DOHH2 (cell line): ENCODE results near the gene PDE4C.
"Not testable (repeated sequence)": the region's sequence is repeated elsewhere in the genome, so short reads cannot be mapped to it uniquely, and the experiment has no call there.

Source experiments
- H3F3A ChIP-seq: fragments of 200-600 bp; sonication (generic), shearing (Covaris generic); 2 replicates; pipeline ENCODE4 v1.6.0; 2016; ENCODE audit warnings: antibody characterized with exemption, mild to moderate bottlenecking; ENCODE audit not compliant: control insufficient read depth, insufficient read depth
- H3K27ac ChIP-seq: fragments of 200-600 bp; sonication (generic); 2 replicates; pipeline ENCODE4 v1.5.1; 2014; ENCODE audit warnings: low read depth, mild to moderate bottlenecking, low read length, moderate library complexity
- H3K27me3 ChIP-seq: fragments of 200-600 bp; sonication (generic); 2 replicates; pipeline ENCODE4 v1.6.1; 2014; ENCODE audit warnings: mild to moderate bottlenecking, low read length, mixed read lengths; ENCODE audit not compliant: control insufficient read depth
- H3K36me3 ChIP-seq: fragments of 200-600 bp; sonication (generic); 2 replicates; pipeline ENCODE4 v1.6.1; 2014; ENCODE audit warnings: mild to moderate bottlenecking, low read length, moderate library complexity, mixed read lengths; ENCODE audit not compliant: control insufficient read depth
- H3K4me1 ChIP-seq: fragments of 200-600 bp; sonication (generic); 2 replicates; pipeline ENCODE4 v1.6.1; 2014; ENCODE audit warnings: mild to moderate bottlenecking, low read length, mixed read lengths; ENCODE audit not compliant: control insufficient read depth
- H3K4me2 ChIP-seq: fragments of 200-600 bp; sonication (generic); 2 replicates; pipeline ENCODE4 v1.6.0; 2014; ENCODE audit warnings: mild to moderate bottlenecking, low read length, moderate library complexity
- H3K4me3 ChIP-seq: fragments of 200-600 bp; sonication (generic); 2 replicates; pipeline ENCODE4 v1.5.1; 2014; ENCODE audit warnings: mild to moderate bottlenecking, low read length, mixed read lengths
- H3K79me2 ChIP-seq: fragments of 200-600 bp; sonication (generic); 2 replicates; pipeline ENCODE4 v1.6.1; 2014; ENCODE audit warnings: mild to moderate bottlenecking, low read length, mixed read lengths; ENCODE audit not compliant: control insufficient read depth
- H3K9me2 ChIP-seq: fragments of 200-600 bp; sonication (generic); replicated peaks from 2 replicates; pipeline ENCODE4 v1.6.1; 2014; ENCODE audit warnings: mild to moderate bottlenecking, low read length, mixed read lengths; ENCODE audit not compliant: control insufficient read depth
- H3K9me3 ChIP-seq: fragments of 200-600 bp; sonication (generic); 2 replicates; pipeline ENCODE4 v1.6.1; 2014; ENCODE audit warnings: antibody characterized with exemption, low read length, mixed read lengths; ENCODE audit not compliant: control insufficient read depth, insufficient read depth
- H4K20me1 ChIP-seq: fragments of 200-600 bp; sonication (generic); 2 replicates; pipeline ENCODE4 v1.6.0; 2014; ENCODE audit warnings: low read depth, mild to moderate bottlenecking, antibody characterized with exemption, low read length, moderate library complexity; ENCODE audit not compliant: control insufficient read depth, insufficient read depth
- EZH2phosphoT487 ChIP-seq: fragments of 200-600 bp; sonication (generic); IDR thresholded peaks from 2 replicates; pipeline ENCODE4 v1.6.1; 2017; ENCODE audit warnings: borderline replicate concordance, mild to moderate bottlenecking, antibody characterized with exemption, low read length, moderate library complexity, mixed read lengths
- TF ChIP-seq, protein P1 (sequence below): fragments of 200-600 bp; sonication (generic); IDR thresholded peaks from one replicate; pipeline ENCODE4 v1.5.1; 2014; ENCODE audit warnings: antibody characterized with exemption, mild to moderate bottlenecking, low read depth, low read length; ENCODE audit not compliant: poor library complexity, severe bottlenecking

PDE4C gene

DNA sequence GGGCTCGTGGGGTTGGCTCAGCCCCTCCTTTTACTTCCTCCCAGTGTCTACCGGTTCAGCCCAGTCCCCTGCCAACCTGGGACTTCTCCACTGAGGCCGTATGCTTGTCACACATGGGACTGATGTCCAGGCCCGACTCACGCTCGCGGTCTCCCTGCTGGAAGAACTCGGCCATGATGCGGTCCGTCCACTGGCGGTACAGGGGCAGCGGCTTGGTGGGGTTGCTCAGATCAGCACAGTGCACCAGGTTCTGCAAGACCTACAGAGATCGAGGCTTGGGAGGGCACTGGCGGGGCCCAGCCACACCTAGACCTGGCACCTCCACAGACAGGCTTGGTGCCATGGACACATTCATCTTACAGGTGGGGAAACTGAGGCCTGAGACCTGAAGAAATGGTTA lies 14.6 kb downstream of the PDE4C start:
- Histone ChIP-seq H3K9me3 (no peaks in the 10 kb centered on the region), H3F3A (peaks cover 6% of the 10 kb centered on the region), H3K27ac (no peak overlapping the region), H3K4me1 (peaks cover 4% of the 10 kb centered on the region), H3K4me3 (no peak overlapping the region), H3K36me3 (no peaks in the 10 kb centered on the region), H3K4me2 (no peak overlapping the region), H4K20me1 (no peaks in the 10 kb centered on the region), H3K79me2 (no peaks in the 10 kb centered on the region), H3K9me2 (no peaks in the 10 kb centered on the region), H3K27me3 (peaks cover 21% of the 10 kb centered on the region)
- TF ChIP-seq, protein P1, sequence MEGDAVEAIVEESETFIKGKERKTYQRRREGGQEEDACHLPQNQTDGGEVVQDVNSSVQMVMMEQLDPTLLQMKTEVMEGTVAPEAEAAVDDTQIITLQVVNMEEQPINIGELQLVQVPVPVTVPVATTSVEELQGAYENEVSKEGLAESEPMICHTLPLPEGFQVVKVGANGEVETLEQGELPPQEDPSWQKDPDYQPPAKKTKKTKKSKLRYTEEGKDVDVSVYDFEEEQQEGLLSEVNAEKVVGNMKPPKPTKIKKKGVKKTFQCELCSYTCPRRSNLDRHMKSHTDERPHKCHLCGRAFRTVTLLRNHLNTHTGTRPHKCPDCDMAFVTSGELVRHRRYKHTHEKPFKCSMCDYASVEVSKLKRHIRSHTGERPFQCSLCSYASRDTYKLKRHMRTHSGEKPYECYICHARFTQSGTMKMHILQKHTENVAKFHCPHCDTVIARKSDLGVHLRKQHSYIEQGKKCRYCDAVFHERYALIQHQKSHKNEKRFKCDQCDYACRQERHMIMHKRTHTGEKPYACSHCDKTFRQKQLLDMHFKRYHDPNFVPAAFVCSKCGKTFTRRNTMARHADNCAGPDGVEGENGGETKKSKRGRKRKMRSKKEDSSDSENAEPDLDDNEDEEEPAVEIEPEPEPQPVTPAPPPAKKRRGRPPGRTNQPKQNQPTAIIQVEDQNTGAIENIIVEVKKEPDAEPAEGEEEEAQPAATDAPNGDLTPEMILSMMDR, result no peak
- no peak for TF ChIP-seq EZH2phosphoT487

DNA sequence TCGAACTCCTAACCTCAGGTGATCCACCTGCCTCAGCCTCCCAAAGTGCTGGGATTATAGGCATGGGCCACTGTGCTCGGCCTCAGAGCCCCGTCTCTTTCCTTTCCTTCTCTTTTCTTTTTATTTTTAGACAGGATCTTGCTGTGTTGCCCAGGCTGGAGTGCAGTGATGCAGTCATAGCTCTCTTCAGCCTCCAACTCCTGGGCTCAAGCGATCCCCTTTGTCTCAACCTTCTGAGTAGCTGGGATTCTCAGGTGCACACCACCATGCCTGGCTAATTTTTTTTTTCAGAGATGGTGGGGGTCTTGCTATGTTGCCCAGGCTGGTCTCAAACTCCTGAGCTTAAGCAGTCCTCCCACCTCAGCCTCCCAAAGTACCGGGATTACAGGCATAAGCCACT lies 16.3 kb downstream of the PDE4C start:
- not testable (repeated sequence) for H3K4me2 ChIP-seq, H3F3A ChIP-seq, H3K4me3 ChIP-seq, H3K9me3 ChIP-seq, H3K9me2 ChIP-seq, H3K36me3 ChIP-seq, H3K27ac ChIP-seq, H4K20me1 ChIP-seq
- peaks cover 18% of the 10 kb centered on the region for H3K27me3 ChIP-seq
- peaks cover 10% of the 10 kb centered on the region for H3K79me2 ChIP-seq
- peaks cover 17% of the 10 kb centered on the region for H3K4me1 ChIP-seq

DNA sequence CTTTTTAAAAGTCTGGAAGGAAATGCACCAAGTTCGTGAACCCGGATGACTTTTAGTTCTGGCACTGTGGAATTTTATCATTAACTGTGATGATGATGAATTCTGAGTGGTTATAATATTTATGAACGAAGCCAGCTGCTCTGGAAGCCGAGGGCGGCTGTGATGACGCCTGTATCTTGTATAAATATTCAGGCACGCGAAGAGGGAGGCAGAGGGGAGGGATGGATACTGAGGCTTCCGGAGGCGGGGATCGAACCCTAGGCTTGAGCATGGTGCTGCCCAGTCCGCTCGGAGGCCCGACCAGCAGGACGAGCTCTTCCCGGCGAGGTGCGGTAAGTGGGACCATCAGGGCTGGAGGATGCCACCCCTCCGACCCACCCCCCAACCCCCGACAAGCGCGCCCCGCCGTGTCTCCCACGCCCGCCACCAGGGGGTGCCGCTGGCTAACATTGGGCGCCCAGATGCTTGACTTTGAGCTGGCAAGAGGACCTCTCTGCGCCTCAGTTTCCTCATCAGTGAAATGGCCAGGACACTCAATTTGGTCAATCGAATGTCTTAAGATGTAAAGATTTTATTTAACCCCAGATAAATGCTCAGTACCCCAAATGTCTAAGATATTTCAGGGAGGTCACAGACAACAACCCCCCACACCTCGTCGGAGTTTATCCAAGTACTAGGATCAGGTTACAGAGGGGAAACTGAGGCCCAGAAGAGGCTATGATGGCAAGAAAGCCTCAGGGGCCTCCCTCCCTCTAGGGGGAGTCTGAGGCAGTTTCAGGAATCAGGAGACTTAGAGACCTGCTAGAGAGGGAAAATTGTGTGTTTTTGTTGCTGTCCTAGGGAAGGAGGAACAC lies 17.9 kb downstream of the PDE4C start:
- H3K79me2 ChIP-seq, result peaks cover 14% of the 10 kb centered on the region
- H4K20me1 ChIP-seq, result no peaks in the 10 kb centered on the region
- H3K27ac ChIP-seq, result no peak overlapping the region
- H3K36me3 ChIP-seq, result peaks cover 4% of the 10 kb centered on the region
- peaks cover 11% of the 10 kb centered on the region for H3F3A ChIP-seq
- H3K27me3 ChIP-seq, result peaks cover 13% of the 10 kb centered on the region
- H3K4me1 ChIP-seq, result peaks cover 17% of the 10 kb centered on the region
- no peak overlapping the region for H3K4me3 ChIP-seq
- no peak for TF ChIP-seq EZH2phosphoT487
- TF ChIP-seq, protein P1, result peak; percentile 72
- peak overlapping the region; percentile 20; the same call in 1 of the 2 replicates for H3K4me2 ChIP-seq
- H3K9me3 ChIP-seq, result no peaks in the 10 kb centered on the region
- H3K9me2 ChIP-seq, result no peaks in the 10 kb centered on the region

DNA sequence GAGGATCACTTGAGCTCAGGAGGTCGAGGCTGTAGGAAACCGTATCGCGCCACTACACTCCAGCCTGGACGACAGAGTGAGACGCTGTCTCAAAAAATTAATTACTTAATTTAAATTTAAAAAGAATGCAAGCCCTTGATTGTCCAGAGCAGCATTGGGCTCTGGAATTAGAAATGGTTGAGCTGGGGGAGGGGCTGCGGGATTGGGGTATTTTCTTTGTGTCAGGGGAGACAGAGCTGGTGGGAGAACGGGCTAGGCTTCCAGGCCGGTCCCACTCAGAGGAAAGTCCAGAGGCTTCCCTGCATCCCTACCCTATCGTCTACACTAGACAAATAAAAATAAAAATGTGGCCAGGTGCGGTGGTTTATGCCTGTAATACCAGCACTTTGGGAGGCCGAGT lies 20.2 kb downstream of the PDE4C start:
- no peaks in the 10 kb centered on the region for H3K9me3 ChIP-seq
- peaks cover 33% of the 10 kb centered on the region for H3K4me1 ChIP-seq
- peaks cover 15% of the 10 kb centered on the region for H3F3A ChIP-seq
- peak overlapping the region; percentile 92; the same call in 1 of the 2 replicates for H3K27ac ChIP-seq
- peak overlapping the region; percentile 87 for H3K4me3 ChIP-seq
- peaks cover 21% of the 10 kb centered on the region for H3K36me3 ChIP-seq
- no peaks in the 10 kb centered on the region for H3K9me2 ChIP-seq
- no peaks in the 10 kb centered on the region for H4K20me1 ChIP-seq
- no peak for TF ChIP-seq EZH2phosphoT487
- H3K27me3 ChIP-seq, result peaks cover 12% of the 10 kb centered on the region
- H3K79me2 ChIP-seq, result peaks cover 35% of the 10 kb centered on the region
- peak overlapping the region; percentile 95 for H3K4me2 ChIP-seq
